ENCODE measurements around the gene HOXC10.

Gene HOXC10

DNA sequence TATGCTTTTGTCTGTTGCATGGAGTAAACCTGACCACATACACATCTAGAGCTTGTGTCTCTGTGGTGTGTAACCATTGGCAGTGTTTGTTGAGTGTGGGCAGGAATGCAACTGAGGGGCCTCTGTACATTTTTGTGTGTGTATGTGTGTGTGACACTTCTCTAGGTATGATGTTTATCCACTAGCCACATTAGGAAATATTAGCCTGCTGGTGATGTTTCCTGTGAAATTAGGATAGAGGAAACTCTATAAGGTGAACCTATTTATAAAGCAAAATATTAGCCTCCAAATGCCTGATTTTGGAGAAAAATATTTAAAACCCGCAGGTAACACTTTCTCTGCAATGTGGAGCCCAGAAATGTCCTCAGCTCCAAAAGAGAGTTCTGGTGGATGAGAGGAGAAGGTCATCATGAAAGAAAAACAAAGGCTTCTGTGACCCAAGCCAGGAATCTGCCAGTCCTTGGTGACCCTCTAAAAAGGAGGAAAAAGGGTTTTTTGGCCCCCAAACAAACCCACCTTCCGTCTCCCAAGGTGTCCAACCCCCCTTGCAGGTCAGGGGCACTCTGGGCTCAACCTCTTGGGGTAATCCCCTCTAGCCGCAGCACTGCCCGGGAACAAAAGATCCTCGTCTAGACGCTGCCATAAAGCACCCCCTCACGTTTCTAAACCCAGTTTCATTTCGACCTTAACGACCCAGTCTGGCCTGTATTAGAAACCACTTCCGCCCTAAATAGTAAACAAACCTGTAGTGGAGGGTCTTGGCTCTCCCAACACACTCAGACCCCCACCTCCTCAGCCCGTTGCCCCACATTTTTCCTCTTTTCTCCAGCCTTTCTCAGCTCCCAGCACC lies 7.1 kb upstream of the HOXC10 start:
- DNase-seq (ENCODE audit: low read depth, low spot score), result no peak

DNA sequence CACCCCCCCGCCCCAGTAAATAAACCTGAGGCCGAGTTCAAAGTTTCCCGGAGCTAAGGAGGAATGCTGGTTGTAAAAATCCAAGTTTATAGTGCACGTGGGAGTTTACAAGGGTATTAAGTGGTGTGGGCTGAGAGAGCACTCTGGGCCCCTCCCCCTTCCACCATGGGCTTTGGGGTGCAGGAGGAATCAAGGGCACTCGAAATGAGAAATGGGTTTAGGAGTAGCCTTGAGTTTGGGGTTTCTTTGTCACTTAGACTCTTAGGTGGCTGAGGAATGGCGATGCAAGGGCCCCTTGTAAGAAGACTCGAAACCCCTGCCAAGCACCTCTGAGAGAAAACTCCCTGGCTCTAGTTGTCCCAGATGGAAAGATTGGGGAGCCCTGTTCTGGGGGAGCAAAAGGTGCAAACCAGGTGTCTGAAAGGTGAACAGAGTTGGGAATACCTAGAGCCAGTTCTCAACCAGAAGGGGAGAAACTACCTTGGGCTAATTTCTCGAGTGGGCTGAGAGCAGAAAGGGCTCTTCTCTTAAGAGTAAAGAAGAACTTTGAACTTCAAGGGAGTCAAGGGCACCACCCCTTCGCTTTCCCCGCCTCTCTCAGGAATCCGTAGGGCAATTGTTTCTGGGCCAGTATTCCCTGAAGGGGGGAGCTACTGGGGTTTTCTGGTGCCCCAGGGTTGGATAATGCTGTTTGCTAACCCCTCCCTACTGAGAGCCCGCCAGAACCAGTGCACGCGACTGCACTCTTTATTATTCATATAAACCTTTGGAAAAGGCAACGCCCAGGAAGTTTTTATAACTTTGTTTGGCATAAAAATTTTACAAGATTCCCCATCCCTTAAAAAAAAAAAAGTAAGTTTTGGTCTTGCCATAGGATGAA lies 6.2 kb upstream of the HOXC10 start:
- no peak for DNase-seq (ENCODE audit: low read depth, low spot score)

DNA sequence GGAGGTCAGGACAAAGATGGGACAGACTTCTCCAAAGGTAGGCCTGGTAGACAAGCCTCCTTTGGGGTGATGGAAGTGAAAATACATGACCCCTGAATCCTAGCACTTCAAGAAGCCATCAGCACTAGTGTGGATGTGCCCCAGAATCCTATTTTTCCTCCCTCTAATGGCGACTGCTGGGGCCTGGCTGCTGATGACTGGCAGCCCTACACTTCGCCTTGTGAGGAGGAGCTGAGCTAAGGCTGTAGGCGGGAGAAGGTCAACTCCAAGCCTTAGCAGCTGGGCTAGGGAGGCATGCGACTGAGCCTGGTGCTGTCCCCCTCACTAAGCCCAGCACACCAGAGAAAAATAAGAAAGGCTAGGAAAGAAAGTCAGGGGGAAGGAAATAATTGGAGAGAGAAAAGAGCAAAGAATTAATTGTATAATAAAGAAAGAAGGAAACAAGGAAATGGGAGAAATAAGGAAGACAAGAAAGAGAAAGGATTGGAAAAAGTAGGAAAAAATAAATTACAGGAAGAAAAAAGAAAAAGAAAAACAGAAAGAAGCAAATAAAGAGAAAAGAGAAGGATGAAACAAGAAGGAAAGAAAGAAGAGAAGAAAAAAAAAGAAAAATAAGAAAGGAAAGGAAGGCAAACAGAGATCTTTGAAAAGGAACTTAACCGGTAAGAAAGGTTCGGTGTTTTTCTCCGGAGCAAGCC lies 4.7 kb upstream of the HOXC10 start:
- DNase-seq (ENCODE audit: low read depth, low spot score), result no peak

DNA sequence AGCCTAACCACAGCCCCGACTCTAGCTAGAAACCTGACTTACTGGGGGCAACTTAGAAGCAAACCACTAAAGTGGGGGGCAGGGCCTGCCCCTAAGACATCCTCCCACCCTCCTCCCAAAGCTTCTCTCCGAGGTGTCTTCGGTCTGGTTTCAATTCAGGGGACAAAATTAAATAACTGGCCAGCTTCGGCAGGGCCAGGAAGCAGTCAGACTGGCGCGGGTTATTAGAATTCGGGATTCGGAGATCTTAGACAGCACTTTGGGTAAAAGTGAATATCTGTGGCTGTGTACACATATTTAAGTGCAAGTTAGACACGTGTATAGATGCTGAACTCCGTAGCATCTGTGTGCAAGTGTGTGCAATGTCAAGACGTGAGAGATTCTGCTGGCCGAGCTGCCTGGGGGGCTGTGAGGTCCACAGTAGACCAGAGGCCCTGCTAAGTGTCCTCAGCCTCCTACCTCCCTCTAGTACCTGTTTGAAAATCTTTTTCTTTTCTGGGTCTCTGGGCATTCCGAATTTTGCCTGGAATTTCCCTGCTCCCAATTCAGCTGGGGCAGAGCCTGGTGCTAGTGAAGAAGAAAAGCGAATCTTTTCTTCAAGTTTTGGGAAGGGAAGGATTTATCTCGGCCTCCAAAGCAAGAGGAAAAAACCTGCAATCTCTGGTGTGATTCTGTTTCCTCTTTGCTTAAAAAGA lies 4.0 kb upstream of the HOXC10 start:
- no peak for DNase-seq (ENCODE audit: low read depth, low spot score)

DNA sequence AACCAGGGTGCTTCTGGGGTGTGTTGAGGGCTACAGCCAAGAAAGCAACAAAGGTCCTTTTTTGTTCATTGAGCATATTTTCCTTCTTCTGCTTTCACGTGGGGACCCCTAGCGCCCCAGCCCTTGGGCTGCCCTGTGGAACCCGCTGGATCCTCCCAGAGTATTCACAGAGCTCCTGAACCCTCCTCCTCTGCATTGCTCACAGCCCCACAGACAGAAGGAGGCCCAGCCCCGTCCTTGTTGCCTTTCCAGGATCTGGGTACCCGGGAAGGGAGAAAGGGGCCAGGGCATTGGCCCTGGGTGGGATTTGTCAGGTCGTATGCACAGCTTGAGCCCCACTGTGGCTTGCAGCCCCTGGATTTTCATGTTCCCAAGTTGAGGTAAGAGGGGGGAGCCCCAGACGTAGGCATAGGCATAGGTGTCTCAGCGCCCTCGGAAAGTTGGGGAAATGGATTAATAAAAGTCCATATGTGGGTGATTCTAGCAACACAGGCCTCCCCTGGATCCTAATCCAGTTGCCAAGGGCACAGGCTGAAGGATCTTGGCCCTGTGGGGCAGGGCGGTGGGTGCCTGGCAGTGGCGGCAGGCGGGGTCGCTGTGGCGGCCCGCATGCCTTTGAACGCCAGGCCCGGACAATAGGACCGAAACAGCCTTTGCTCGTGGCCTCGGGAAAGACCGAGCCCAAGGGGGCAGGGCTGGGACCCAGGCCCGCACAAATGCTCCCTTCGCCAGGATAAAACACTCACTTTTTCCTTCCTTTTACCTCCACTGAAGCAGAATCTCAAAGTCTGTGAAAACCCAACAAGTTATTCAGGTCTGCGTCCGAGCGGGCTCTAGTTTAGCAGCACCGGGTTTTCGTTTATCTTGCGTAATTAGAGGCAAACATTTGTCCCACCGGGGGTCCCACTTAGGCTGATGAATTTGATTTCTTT lies 3.0 kb upstream of the HOXC10 start:
- no peak for DNase-seq (ENCODE audit: low read depth, low spot score)

DNA sequence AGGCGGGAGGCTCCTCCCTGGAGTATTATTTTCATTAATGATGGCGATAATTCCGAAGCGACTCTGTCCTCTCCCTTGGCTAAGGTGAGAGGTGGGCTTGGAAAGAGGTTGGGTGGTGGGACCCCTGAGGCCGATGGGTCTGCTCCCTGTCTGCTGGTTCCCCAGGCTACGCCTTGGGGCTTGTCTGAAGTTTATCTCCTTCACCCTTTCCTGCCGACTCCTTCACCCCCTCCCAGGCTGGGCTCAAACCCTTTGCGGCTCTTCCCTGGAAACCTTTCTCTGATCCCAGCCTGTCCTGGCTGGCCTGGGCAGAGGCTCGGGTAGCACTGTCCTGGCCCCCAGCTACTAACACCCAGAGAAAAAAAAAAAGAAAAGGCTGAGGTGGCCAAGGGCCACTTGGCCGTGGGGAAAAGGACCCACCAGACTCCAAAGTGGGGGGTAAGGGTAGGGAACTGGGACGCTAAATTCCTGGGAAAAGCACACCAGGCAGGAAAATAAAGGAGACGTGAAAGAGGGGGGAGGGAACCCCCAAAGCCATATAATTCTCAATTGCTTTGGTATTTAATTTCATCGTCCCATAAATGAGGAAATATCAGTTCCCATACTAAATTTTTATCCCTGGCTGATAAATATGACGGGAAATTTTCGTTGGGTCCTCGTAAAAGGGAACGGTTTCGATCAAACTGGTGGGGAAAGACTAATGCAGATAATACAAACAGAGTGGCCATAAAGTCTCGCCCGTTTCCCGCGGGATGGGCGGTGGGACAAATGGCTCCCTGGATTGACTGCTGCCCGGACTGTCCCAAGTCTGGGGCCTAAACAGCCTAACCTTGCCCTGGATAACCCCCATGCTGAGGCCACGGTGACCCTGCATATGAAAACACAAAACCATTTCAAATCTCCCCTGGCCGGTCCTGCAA lies 2.0 kb upstream of the HOXC10 start:
- DNase-seq (ENCODE audit: low read depth, low spot score), result no peak

DNA sequence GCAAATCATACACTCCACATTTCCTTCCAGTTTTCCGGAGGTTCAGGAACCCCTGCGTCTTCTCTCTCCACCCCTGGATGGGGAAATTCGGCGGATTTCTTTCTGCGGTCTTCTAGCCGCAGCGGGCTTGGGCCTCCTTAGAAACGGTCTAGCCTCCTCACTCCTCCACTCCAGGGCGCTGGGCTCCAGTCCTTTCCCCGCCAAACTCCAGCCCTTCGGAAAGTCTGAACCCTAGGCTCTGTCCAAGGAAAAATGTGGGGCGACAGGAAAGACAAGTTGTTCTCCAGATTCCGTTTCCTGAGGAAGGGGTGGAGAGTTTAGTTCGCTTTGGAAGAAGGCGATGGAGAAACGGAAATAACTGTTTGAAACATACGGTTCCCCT lies 1.4 kb upstream of the HOXC10 start:
- no peak for DNase-seq (ENCODE audit: low read depth, low spot score)

DNA sequence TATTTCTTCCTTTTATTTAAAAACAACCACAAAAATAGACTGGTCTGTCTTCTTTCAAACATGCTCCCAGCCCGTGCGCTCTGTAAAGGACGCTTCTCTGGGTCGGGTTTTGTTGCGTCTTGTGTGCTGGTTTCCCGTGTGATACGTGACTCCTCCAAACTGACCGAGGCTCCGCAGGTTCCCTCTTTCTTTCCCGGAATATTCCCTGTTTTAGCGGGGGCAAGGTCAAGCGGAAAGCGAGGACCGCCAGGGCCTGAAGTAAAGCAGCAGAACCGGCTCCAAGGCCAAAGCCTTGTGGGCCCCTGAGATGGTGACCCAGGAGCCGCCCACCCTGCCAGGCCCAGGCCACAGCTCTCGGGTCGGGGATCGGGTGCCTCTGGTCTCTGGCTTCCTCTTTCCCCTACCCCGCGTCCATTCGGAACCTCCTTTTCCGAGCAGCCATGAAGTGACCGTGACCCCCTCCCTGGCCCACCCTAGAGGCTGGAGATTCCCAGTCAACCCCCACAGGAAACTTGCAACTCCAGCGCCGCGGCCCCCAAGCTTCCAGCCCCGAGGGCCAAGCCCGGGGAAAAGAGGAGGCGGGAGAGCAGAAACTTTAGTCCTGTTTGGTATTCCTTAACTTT lies 885 bp upstream of the HOXC10 start:
- no peak for DNase-seq (ENCODE audit: low read depth, low spot score)

DNA sequence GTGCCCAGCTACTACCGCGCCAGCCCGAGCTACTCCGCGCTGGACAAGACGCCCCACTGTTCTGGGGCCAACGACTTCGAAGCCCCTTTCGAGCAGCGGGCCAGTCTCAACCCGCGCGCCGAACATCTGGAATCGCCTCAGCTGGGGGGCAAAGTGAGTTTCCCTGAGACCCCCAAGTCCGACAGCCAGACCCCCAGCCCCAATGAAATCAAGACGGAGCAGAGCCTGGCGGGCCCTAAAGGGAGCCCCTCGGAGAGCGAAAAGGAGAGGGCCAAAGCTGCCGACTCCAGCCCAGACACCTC lies 697 bp downstream of the HOXC10 start:
- no peak for DNase-seq (ENCODE audit: low read depth, low spot score)

DNA sequence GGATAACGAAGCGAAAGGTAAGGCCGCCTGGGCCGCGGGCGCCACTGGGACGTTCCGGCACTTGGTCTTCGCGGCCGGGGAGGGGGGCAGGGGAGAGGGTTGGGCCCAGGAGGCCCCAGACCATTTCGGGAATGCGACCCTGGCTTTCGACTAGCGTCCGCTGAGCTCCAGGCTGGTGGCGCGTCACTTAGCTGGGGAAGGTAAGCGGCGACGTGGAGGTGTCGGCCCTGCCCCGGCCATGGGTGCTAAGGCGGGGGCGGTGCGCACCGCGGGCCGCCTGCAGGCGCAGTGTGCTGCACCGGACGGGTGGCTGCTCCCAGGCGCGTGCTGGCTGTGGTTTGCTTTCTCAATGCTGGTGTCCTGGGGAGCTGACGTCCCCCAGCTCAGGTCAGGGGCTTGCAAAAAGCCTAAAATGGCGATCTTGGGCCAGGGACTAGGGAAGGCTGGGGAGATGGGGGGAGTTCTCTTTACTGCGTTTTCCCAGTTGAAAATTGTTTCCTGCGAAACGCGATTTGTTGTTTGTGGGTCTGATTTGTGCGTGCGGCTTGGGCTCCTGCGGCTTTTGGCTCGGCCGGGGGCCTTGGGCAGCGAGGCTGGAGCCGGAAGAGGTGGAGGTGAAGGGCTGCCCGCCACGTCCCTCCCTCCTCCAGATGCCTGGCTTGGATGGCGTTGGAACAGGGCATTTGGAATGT lies 1.2 kb downstream of the HOXC10 start:
- no peak for DNase-seq (ENCODE audit: low read depth, low spot score)

DNA sequence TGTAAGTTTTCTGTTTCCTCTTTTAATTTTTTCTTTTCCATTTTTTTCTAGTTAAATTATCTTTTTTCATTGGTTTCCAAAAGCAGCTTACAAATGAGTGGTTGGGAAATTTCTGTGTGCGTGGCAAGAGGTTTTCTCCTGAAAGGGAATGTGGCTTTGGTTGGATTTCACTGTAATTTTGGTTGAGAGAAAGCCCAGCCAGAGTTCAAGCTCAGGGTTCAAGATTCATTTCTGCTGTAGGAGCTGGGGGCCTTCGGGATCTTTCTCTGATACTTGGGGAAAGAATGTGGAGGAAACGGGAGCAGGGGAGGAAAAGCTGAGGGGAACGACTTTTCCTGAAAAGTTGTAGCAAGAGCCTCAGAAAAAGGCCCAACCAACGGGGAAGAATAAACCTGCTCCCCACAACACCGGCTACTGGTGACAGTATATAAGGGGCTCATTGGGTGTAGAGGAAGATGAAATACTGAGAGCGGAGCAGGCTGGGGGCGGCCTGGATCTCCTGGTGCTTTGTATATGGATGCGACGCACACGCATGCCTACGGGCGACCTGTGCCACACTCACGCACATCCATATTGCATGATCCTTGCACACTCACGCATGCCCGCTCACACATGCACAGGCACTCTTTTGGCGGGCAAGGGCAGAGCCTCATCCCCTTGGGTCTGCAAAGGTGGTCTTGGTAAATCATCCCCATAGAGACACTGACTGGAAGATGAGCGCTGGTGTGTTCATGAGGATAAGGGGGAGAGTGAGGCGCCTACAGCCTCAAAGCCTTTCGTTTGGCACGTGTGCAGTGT lies 1.9 kb downstream of the HOXC10 start:
- DNase-seq (ENCODE audit: low read depth, low spot score), result no peak

DNA sequence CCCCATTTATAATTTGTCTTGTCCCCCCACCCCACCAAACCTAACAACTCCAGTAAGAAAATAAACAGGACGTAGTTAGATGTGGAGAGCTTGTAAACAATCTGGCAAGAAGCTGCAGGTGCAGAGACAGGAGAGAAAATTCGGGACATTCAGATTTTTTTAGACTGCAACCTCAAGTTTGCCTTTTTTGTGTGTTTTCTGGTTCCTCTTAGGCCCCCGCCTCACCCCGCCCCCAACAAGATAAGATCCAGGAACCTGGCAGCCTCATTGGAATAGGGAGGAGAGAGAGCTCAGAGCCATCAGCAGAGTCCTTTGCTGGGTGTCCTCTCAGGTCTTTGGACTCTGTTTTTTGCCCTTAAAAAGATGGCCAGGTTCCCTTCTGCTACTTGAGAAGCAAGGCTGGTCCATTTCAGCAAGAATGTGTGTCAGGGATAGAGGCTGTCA lies 2.9 kb downstream of the HOXC10 start:
- no peak for DNase-seq (ENCODE audit: low read depth, low spot score)

DNA sequence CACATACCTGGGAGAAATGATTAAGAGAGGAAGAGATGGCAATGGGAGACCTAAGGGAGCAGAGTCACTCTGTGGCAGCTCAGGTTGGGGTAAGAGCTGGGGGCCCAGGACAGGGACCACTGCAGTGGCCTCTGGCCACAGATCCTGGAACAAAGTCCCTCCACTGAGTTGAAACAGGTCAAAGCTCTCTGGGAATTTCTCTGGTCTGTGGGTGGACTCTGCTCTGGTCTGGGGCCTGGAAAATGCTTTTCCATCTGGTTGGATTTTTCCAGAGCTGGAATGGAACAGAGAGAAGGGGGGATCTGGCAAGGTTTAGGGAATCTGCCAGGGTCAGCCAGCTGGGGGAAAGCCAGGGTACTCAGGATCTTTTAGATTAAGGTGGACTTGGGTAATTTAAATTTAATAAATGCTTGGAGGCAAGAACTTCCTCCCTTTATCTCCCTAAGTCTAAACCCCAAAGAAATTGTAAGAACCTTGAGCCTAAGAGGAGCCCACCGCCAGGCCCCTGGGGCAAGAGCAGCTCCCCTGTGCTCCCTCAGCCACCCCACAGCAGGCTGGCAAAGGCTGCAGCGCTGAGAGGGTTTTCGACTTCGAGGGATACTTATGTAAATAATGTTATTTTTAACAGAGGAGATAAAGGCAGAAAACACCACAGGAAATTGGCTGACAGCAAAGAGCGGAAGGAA lies 3.7 kb downstream of the HOXC10 start:
- no peak for DNase-seq (ENCODE audit: low read depth, low spot score)

DNA sequence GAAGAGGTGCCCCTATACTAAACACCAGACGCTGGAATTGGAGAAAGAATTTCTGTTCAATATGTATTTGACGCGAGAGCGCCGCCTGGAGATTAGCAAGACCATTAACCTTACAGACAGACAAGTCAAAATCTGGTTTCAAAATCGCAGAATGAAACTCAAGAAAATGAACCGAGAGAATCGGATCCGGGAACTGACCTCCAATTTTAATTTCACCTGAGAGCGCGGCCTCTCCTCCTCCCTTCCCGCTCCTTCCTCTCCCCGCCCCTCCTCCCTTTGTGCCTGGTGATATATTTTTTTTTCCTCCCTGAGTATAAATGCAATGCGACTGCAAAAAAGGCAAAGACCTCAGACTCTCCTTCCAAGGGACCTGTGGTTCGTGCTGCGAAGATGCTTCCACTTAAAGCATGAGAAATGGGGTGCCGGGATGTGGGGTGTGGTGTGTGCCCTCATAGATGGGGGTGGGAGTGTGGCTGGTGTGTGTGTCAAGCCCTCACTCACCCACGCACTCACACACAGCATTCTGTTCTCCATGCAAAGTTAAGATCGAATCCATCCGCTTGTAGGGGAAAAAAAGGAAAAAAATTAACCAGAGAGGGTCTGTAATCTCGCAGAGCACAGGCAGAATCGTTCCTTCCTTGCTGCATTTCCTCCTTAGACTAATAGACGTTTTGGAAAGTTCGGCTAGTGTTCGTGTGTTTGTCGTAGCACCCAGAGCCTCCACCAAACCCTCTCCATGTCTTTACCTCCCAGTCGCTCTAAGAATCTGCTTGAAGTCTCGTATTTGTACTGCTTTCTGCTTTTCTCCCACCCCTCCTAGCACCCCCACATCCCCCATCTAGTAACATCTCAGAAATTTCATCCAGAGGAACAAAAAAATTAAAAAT lies 4.5 kb downstream of the HOXC10 start:
- no peak for DNase-seq (ENCODE audit: low read depth, low spot score)

DNA sequence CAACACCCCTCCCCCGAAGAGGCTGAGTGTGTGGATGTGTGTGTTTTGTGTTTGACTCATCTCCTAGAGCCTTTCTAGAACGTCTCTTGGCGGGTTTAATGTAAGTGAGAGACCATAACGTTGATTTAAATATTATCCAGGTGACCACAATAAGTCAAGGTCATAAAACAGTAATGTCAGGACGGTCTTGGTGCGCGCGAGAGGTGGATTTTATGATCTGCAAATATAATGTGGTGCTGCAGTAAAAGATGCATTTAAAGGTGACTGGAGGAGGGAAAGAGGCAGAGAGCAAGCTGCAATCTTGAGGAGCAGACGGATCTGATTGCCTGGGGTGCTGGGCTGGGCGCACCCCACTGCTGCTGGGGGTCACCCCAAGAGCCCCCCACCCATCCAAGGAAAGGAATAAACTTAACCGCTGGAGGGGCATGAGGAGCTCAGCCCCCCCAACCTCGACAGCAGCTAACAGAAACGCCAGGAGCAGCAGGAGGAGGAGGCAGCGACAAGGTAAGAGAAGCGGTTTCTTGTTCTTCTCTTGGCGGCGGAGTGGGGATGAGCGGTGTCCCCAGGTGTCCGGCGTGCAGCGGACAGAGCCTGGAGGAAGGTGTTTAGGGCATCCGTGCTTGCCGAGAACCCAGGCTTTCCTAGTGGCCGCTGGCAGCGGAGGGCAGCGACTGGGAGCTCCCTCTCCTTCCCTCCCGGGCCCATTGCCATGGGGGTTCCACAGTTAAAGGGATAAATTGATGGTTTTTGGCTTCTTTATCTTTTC lies 5.5 kb downstream of the HOXC10 start:
- DNase-seq (ENCODE audit: low read depth, low spot score), result no peak

All from brain pericyte (primary cell).